Heart right ventricle (tissue), 16 donors: ENCODE measurements around the gene GRIP2. TPM values are rescaled to one million over a fixed set of nuclear protein-coding genes. Genes with fewer than 3 reads are reported as not detected.

ENCODE experiments used
- ATAC-seq, 8 donors: fragments of 200-7000 bp; cut with Tn5 transposase; one replicate each; pipeline ENCODE4 v1.9.1; 2020; ENCODE audit warnings: mild to moderate bottlenecking in 8 of 8, moderate library complexity in 8 of 8, moderate number of reproducible peaks in 1 of 8
- DNase-seq, 2 donors: peaks; one replicate each; pipeline ENCODE4 v3.0.0-alpha.2; 2020
- H3K27ac ChIP-seq, 10 donors: fragments of 200-600 bp; sonication (generic) in 2 of 10; one replicate each; pipeline versions ENCODE4 v1.5.0 to v1.8.0; 2020 to 2022; ENCODE audit warnings: mild to moderate bottlenecking in 3 of 10
- H3K27me3 ChIP-seq, 7 donors: fragments of 200-600 bp; one replicate each; pipeline ENCODE4 v1.8.0; 2021 to 2022; ENCODE audit warnings: mild to moderate bottlenecking in 2 of 7
- H3K36me3 ChIP-seq, 9 donors: fragments of 200-600 bp; sonication (generic) in 1 of 9; one replicate each; pipeline versions ENCODE4 v1.5.0 to v1.8.0; 2020 to 2022; ENCODE audit warnings: mild to moderate bottlenecking in 2 of 9
- H3K4me1 ChIP-seq, 9 donors: fragments of 200-600 bp; sonication (generic) in 1 of 9; one replicate each; pipeline versions ENCODE4 v1.5.0 to v1.8.0; 2020 to 2022; ENCODE audit warnings: mild to moderate bottlenecking in 4 of 9
- H3K4me3 ChIP-seq, 10 donors: fragments of 200-600 bp; sonication (generic) in 2 of 10; one replicate each; pipeline versions ENCODE4 v1.5.0 to v1.8.0; 2020 to 2022; ENCODE audit warnings: mild to moderate bottlenecking in 7 of 10, moderate library complexity in 2 of 10
- H3K9me3 ChIP-seq, 11 donors: fragments of 200-600 bp in 10 of 11; sonication (generic) in 2 of 11; one replicate each; pipeline versions ENCODE4 v1.5.0 to v1.8.0; 2013 to 2022; ENCODE audit warnings: mild to moderate bottlenecking in 2 of 11, control low read depth in 1 of 11, moderate library complexity in 1 of 11
- CTCF ChIP-seq, 9 donors: fragments of 200-600 bp; sonication (generic) in 2 of 9; IDR thresholded peaks; one replicate each; pipeline versions ENCODE4 v1.5.0 to v1.8.0; 2021 to 2022; ENCODE audit warnings: antibody characterized with exemption in 9 of 9, mild to moderate bottlenecking in 5 of 9, moderate library complexity in 1 of 9
- WGBS, 2 donors: extraction: QIAGEN DNeasy Blood & Tissue Kit; methylation state at CpG; one replicate each; pipeline ENCODE4 v1.1.7; 2013; ENCODE audit warnings: inconsistent platforms in 1 of 2; 5-methylcytosine and 5-hydroxymethylcytosine counted together
- intact Hi-C, 10 donors: fragments of 100-400 bp; cut with DNase I; formaldehyde crosslinking; loops; one replicate each; pipeline versions ENCODE4 v1.11.1 to v1.14.2; 2022
- polyA plus RNA-seq, 2 donors: library from polyadenylated mRNA; stranded (reverse); fragments of 200-250 nt; gene quantifications; one replicate each; pipeline ENCODE4 v1.2.3, GENCODE V29; 2013
- total RNA-seq, 10 donors: library from RNA; stranded (reverse); fragmentation: NEBNext Ultra II Directional in 3 of 10; extraction: Animal tissue kit (Norgen Biotek cat#: 25700) in 3 of 10; gene quantifications; one replicate each; pipeline versions ENCODE4 v1.2.1 to v1.2.4, GENCODE V29; 2021 to 2023
- donor health status: Arrhythmogenic right ventricular cardiomyopathy.
- donor health status: ischemic (EF 13 %, LVEDD 7.1; RV severe dilation, severe dysfunction).
- donor health status: healthy with polysubstance abuse.
- donor health status: DM: no; HTN: yes; CAD: no.
- donor health status: DM: no; HTN: no; CAD: no.
- donor health status: ischemic (EF 25% LVEDD 6.9; RV normal size, moderate dysfunction).
- donor health status: ischemic (EF 25% LVEDD 5.7; RV mildly dilated, moderate dysfunction).
- donor health status: healthy.
- donor health status: DM: yes; HTN: yes; CAD: no.
- donor health status: Ischemic cardiomyopathy.
- donor health status: ischemic (EF 35%, LVEDD 5.7; RV mildly dilated, moderate dysfunction).
- donor health status: nonischemic (EF 11% LVEDD 7.7; RV severe dilation, severe dysfunction).
- donor health status: DM: yes; HTN: yes; CAD: no.
- donor health status: PGD.
- donor health status: ischemic (EF 29% LVEDD 5.4; RV normal size, mild dysfunction).
- donor health status: nonischemic (EF 23%, LVEDD 6.1; RV moderate dilation, normal function).

GRIP2 gene
- total and polyA plus RNA-seq, 12 donors, result 7.4 to 70.1 (median 39.4) TPM

- 69 to 84% methylated on average over 13 of the region's 13 CpGs for WGBS, 2 donors
- Histone ChIP-seq H3K27ac (peak overlapping the region in 3 of 10 donors; percentile 19 to 44 (median 21)), H3K4me1 (peaks cover 2 to 42% (median 25%) of the 10 kb centered on the region in 9 donors), H3K9me3 (no peaks in the 10 kb centered on the region), H3K4me3 (no peak overlapping the region), H3K27me3 (peaks cover 0 to 35% (median 4%) of the 10 kb centered on the region in 7 donors), H3K36me3 (peaks cover 0 to 98% (median 4%) of the 10 kb centered on the region in 9 donors)
- intact Hi-C loops, result loop anchor here in 7 of 10 donors (2.0 to 10.0 kb wide), 7 partner anchors 59 to 806 kb away; partner anchors contain the start of gene SLC6A6 (in 2 of the 7)
- DNase-seq (no peak), ATAC-seq (peak in 1 of 8 donors; percentile 6)
- TF ChIP-seq CTCF (IDR thresholded peaks at IDR 0.05), result no peak
These were observed 79.0 kb downstream of the GRIP2 start for GRCh38 chr3:14461006-14461747.

GRCh38 chr3:14460342-14461005 is 79.7 kb downstream of the GRIP2 start:
- no peaks in the 10 kb centered on the region for H3K9me3 ChIP-seq
- 48 to 52% methylated on average over 9 of the region's 9 CpGs for WGBS, 2 donors
- DNase-seq (peak; percentile 78 to 83), ATAC-seq (peak; percentile 65 to 94 (median 90))
- no peak for TF ChIP-seq CTCF (IDR thresholded peaks at IDR 0.05)
- peaks cover 2 to 46% (median 28%) of the 10 kb centered on the region in 9 donors for H3K4me1 ChIP-seq
- peaks cover 0 to 39% (median 7%) of the 10 kb centered on the region in 7 donors for H3K27me3 ChIP-seq
- H3K27ac ChIP-seq, result peak overlapping the region in 6 of 10 donors; percentile 10 to 44 (median 22)
- intact Hi-C loops, result loop anchor here in 7 of 10 donors (2.0 to 10.0 kb wide), 7 partner anchors 58 to 806 kb away; partner anchors contain the start of gene SLC6A6 (in 2 of the 7)
- H3K4me3 ChIP-seq, result no peak overlapping the region
- H3K36me3 ChIP-seq, result peaks cover 0 to 98% (median under 1%) of the 10 kb centered on the region in 9 donors

- H3K9me3 ChIP-seq, result no peaks in the 10 kb centered on the region
- TF ChIP-seq CTCF (IDR thresholded peaks at IDR 0.05), result no peak
- ATAC-seq (no peak), DNase-seq (no peak)
- H3K36me3 ChIP-seq, result peaks cover 0 to 98% (median 0%) of the 10 kb centered on the region in 9 donors
- H3K4me3 ChIP-seq, result no peak overlapping the region
- peaks cover 2 to 53% (median 28%) of the 10 kb centered on the region in 9 donors for H3K4me1 ChIP-seq
- intact Hi-C loops, result loop anchor here in 7 of 10 donors (2.0 to 10.0 kb wide), 7 partner anchors 57 to 805 kb away; partner anchors contain the start of gene SLC6A6 (in 2 of the 7)
- peak overlapping the region in 3 of 10 donors; percentile 21 to 44 (median 40) for H3K27ac ChIP-seq
- 79 to 90% methylated on average over 3 of the region's 3 CpGs for WGBS, 2 donors
- H3K27me3 ChIP-seq, result peaks cover 0 to 36% (median 7%) of the 10 kb centered on the region in 7 donors
These were observed 80.4 kb downstream of the GRIP2 start for GRCh38 chr3:14459787-14460186.

- intact Hi-C loops, result no loop called here
- Histone ChIP-seq H3K4me3 (no peak overlapping the region), H3K36me3 (peaks cover 0 to 98% (median 0%) of the 10 kb centered on the region in 9 donors), H3K27ac (no peak overlapping the region), H3K9me3 (no peaks in the 10 kb centered on the region), H3K27me3 (peaks cover 0 to 34% (median 7%) of the 10 kb centered on the region in 7 donors), H3K4me1 (peaks cover 2 to 57% (median 31%) of the 10 kb centered on the region in 9 donors)
- DNase-seq (no peak), ATAC-seq (no peak)
- no peak for TF ChIP-seq CTCF (IDR thresholded peaks at IDR 0.05)
- WGBS, 2 donors, result 89 to 95% methylated on average over 5 of the region's 5 CpGs
These were observed 80.8 kb downstream of the GRIP2 start for GRCh38 chr3:14459384-14459783.
